ENCODE measurements around the gene CDH23. TPM values are rescaled to one million over a fixed set of nuclear protein-coding genes. Genes with fewer than 3 reads are reported as not detected.

Gene CDH23
- polyA plus RNA-seq, 2 of the 4 experiments (the other 2 are of a cell fraction): 1.1 to 2.3 TPM

- peak overlapping the region; percentile 41 to 60; a peak in 2 of 6 replicates for H3K27ac ChIP-seq
- H3K9me3 ChIP-seq: no peaks in the 10 kb centered on the region
- no peak for TF ChIP-seq HEYL (CRISPR knock-in tag; IDR thresholded peaks at IDR 0.05)
- no peak for TF ChIP-seq SREBF2 (IDR thresholded peaks at IDR 0.05)
- TF ChIP-seq EHMT2 (IDR thresholded peaks at IDR 0.05; ENCODE audit: low read depth): no peak
- TF ChIP-seq GATA3 (IDR thresholded peaks at IDR 0.05; ENCODE audit: borderline replicate concordance): no peak
- CTCF ChIA-PET: interaction anchor here (0.8 to 3.8 kb wide), 8 partner anchors 10 to 260 kb away, joined by 3 to 13 read pairs (median 6); partner anchors contain the start of gene SLC29A3
- no peak for FAIRE-seq
- no peak overlapping the region for H3K4me3 ChIP-seq
- no peak overlapping the region for H3K4me2 ChIP-seq
- peaks cover 41% of the 10 kb centered on the region for H3K4me1 ChIP-seq
- POLR2A ChIA-PET: interaction anchor here (0.5 kb wide), 1 partner anchor 29 kb away, joined by 3 read pairs; no protein-coding TSS in a partner anchor
- 94% methylated on average over 1 of the region's 1 CpG for WGBS (ENCODE audit: missing lambda C conversion rate)
- no peak for ATAC-seq
- no peak for DNase-seq (ENCODE audit: low read depth in 1 of 2, low spot score in 1 of 2)
These were observed 47.9 kb upstream of the CDH23 start for GRCh38 chr10:71348850-71349249.

DNA sequence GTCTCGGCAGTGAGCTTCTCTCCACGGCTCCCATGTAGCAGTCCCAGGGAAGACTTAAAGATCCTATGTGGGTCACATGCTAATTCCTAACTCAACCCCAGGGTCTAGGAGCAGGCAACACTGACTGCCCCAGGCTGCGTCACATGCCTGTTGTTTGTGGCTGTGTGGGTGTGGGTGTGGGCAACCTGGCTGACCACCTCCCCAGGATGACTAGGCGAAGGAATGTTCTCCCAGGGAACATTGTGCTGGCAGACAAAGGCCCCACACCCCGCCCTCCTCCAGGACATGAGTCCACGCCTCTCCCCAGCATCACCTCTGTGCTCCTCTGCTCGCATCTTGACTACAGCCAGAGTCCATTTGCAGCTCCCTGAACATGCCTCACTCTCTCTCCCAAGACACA is 47.3 kb upstream of the CDH23 start:
- TF ChIP-seq, protein P1, sequence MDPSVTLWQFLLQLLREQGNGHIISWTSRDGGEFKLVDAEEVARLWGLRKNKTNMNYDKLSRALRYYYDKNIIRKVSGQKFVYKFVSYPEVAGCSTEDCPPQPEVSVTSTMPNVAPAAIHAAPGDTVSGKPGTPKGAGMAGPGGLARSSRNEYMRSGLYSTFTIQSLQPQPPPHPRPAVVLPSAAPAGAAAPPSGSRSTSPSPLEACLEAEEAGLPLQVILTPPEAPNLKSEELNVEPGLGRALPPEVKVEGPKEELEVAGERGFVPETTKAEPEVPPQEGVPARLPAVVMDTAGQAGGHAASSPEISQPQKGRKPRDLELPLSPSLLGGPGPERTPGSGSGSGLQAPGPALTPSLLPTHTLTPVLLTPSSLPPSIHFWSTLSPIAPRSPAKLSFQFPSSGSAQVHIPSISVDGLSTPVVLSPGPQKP (IDR thresholded peaks at IDR 0.05; ENCODE audit: low read depth, low read length): no peak
- no peak for TF ChIP-seq RARB (CRISPR knock-in tag; IDR thresholded peaks at IDR 0.05)
- TF ChIP-seq, protein P2, sequence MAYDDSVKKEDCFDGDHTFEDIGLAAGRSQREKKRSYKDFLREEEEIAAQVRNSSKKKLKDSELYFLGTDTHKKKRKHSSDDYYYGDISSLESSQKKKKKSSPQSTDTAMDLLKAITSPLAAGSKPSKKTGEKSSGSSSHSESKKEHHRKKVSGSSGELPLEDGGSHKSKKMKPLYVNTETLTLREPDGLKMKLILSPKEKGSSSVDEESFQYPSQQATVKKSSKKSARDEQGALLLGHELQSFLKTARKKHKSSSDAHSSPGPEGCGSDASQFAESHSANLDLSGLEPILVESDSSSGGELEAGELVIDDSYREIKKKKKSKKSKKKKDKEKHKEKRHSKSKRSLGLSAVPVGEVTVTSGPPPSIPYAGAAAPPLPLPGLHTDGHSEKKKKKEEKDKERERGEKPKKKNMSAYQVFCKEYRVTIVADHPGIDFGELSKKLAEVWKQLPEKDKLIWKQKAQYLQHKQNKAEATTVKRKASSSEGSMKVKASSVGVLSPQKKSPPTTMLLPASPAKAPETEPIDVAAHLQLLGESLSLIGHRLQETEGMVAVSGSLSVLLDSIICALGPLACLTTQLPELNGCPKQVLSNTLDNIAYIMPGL (CRISPR knock-in tag; IDR thresholded peaks at IDR 0.05; ENCODE audit: borderline replicate concordance): no peak
- TF ChIP-seq, protein P3, sequence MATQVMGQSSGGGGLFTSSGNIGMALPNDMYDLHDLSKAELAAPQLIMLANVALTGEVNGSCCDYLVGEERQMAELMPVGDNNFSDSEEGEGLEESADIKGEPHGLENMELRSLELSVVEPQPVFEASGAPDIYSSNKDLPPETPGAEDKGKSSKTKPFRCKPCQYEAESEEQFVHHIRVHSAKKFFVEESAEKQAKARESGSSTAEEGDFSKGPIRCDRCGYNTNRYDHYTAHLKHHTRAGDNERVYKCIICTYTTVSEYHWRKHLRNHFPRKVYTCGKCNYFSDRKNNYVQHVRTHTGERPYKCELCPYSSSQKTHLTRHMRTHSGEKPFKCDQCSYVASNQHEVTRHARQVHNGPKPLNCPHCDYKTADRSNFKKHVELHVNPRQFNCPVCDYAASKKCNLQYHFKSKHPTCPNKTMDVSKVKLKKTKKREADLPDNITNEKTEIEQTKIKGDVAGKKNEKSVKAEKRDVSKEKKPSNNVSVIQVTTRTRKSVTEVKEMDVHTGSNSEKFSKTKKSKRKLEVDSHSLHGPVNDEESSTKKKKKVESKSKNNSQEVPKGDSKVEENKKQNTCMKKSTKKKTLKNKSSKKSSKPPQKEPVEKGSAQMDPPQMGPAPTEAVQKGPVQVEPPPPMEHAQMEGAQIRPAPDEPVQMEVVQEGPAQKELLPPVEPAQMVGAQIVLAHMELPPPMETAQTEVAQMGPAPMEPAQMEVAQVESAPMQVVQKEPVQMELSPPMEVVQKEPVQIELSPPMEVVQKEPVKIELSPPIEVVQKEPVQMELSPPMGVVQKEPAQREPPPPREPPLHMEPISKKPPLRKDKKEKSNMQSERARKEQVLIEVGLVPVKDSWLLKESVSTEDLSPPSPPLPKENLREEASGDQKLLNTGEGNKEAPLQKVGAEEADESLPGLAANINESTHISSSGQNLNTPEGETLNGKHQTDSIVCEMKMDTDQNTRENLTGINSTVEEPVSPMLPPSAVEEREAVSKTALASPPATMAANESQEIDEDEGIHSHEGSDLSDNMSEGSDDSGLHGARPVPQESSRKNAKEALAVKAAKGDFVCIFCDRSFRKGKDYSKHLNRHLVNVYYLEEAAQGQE (IDR thresholded peaks at IDR 0.05): no peak
- no peak for TF ChIP-seq ZC3H11A (IDR thresholded peaks at IDR 0.05)
- no peak for TF ChIP-seq FOSB (CRISPR knock-in tag; IDR thresholded peaks at IDR 0.05)
- no peak for TF ChIP-seq MAZ (IDR thresholded peaks at IDR 0.05; ENCODE audit: borderline replicate concordance, low read depth, low read length)
- no peak for TF ChIP-seq MYC (IDR thresholded peaks at IDR 0.05; ENCODE audit: borderline replicate concordance, low read length)
- peak in 1 of 2 experiments; percentile 20 for DNase-seq (ENCODE audit: low read depth in 1 of 2, low spot score in 1 of 2)
- peaks cover 35% of the 10 kb centered on the region for H3K4me1 ChIP-seq
- peak in 1 of 2 experiments; percentile 22; a peak in 1 of 6 replicates for ATAC-seq
- no peak for FAIRE-seq
- 95% methylated on average over 7 of the region's 7 CpGs for WGBS (ENCODE audit: missing lambda C conversion rate)
- no peak overlapping the region; the same call in 2 of the 3 replicates for H3K4me2 ChIP-seq
- H3K27ac ChIP-seq: peak overlapping the region; percentile 19 to 60; a peak in 2 of 6 replicates
- H3K4me3 ChIP-seq: no peak overlapping the region
- ChIA-PET CTCF (interaction anchor here (1.0 to 4.7 kb wide), 8 partner anchors 11 to 47 kb away, joined by 3 to 26 read pairs (median 4); partner anchors contain the start of gene CDH23), POLR2A (no interaction called here)
- no peaks in the 10 kb centered on the region for H3K9me3 ChIP-seq

DNA sequence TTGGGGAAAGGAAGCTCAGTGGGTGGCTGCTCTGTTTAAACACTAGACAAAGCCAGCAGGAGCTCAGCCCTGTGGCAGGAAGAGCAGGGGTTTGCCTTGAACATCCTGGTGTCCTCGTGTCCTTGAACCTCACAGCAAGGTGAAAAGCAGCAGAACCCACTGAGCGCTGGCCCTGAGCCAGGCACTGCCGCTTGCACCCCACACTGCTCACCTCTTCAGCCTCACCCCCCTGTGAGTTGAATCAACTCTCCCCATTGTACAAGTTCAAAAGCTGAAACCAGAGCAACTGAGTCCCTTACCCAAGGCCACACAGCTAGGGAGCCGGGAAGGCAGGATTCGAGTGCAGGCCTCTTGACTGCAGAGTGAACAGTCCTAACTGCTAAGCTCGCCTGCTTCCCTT is 45.6 kb upstream of the CDH23 start:
- H3K27ac ChIP-seq: no peak overlapping the region
- H3K4me2 ChIP-seq: no peak overlapping the region
- WGBS (ENCODE audit: missing lambda C conversion rate): 85% methylated on average over 4 of the region's 6 CpGs
- H3K4me1 ChIP-seq: peaks cover 30% of the 10 kb centered on the region
- CTCF ChIA-PET: interaction anchor here (0.7 to 4.7 kb wide), 10 partner anchors 12 to 272 kb away, joined by 3 to 26 read pairs (median 5); partner anchors contain the start of gene SLC29A3
- H3K9me3 ChIP-seq: no peaks in the 10 kb centered on the region
- POLR2A ChIA-PET: no interaction called here
- H3K4me3 ChIP-seq: no peak overlapping the region
- ATAC-seq (no peak), DNase-seq (ENCODE audit: low read depth in 1 of 2, low spot score in 1 of 2) (no peak), FAIRE-seq (no peak)
- TF ChIP-seq SREBF2 (IDR thresholded peaks at IDR 0.05) (no peak), CBX2 (IDR thresholded peaks at IDR 0.05; ENCODE audit: borderline replicate concordance, low read depth) (no peak), POLR2A (IDR thresholded peaks at IDR 0.05; ENCODE audit: low read length) (no peak)
- TF ChIP-seq, protein P4, sequence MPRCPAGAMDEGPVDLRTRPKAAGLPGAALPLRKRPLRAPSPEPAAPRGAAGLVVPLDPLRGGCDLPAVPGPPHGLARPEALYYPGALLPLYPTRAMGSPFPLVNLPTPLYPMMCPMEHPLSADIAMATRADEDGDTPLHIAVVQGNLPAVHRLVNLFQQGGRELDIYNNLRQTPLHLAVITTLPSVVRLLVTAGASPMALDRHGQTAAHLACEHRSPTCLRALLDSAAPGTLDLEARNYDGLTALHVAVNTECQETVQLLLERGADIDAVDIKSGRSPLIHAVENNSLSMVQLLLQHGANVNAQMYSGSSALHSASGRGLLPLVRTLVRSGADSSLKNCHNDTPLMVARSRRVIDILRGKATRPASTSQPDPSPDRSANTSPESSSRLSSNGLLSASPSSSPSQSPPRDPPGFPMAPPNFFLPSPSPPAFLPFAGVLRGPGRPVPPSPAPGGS (IDR thresholded peaks at IDR 0.05): no peak
- TF ChIP-seq, protein P2 (CRISPR knock-in tag; IDR thresholded peaks at IDR 0.05; ENCODE audit: borderline replicate concordance): no peak

All from A549 (cell line).